ENCODE data around the gene MAPKAPK3.

MAPKAPK3 gene

GRCh38 chr3:50604110-50604621 is 12.8 kb upstream of the MAPKAPK3 start:
- TF ChIP-seq ZBTB7A (IDR thresholded peaks at IDR 0.05; ENCODE audit: low read depth): no peak
- no peak for TF ChIP-seq EP300 (IDR thresholded peaks at IDR 0.05; ENCODE audit: borderline replicate concordance)
- TF ChIP-seq CREB1 (IDR thresholded peaks at IDR 0.05; ENCODE audit: low read depth): no peak
- TF ChIP-seq YY1 (IDR thresholded peaks at IDR 0.05; ENCODE audit: low read depth): no peak
- no peak for TF ChIP-seq MAX (IDR thresholded peaks at IDR 0.05)
- TF ChIP-seq NFIC (IDR thresholded peaks at IDR 0.05): no peak
- no peak for TF ChIP-seq FOXM1 (IDR thresholded peaks at IDR 0.05; ENCODE audit: borderline replicate concordance, low read depth)

DNA sequence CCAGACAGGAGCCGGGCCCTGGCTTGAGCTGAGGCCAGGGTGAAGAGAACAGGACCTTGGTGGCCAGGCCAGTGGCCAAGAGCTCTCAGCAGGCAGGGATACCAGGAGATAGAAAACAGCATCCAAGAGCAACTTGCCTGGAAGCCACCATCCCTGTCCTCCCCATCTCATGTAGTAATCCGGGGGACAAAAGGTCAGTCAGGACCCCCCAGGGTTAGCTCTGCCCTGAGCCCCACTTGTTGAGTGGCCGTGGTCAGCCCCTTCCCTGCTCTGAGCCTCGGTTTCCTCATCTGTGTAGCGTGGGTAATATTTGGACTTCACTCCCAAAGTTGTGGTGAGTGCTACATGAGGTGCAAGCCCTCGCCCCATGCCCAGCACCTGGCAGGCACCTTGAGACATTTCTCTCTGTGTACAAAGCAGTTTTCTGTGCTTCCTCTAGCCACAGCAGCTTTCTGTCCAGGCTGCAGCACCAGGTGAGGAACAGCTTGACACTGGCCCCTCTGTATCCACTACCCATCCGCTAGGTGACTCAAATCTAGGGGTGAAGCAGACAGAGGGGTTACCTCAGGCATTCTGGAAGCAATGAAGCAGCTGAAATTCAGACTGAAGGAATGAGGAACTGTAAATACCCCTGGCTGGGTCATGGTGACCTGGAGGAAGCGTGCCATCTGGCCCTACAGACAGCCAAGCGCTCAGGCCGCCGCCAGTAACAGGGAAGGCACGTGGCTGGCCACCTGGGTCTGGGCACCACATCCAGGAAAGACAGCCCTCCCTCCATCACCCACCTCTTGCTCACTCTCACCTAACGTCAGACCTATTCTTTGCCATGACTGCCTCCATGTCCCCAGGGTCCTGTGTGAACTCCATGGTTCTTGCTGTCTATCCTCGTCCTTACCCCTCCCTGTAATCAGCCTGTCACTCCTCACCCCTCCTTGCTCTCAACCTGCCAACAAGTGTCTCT is 12.0 kb upstream of the MAPKAPK3 start:
- TF ChIP-seq TCF12 (IDR thresholded peaks at IDR 0.05; ENCODE audit: low read depth) (peak; percentile 64), TEAD4 (IDR thresholded peaks at IDR 0.05) (peak; percentile 13; the same call in 1 of the 2 replicates), NFIC (IDR thresholded peaks at IDR 0.05) (peak; percentile 27; the same call in 1 of the 2 replicates), CEBPB (IDR thresholded peaks at IDR 0.05) (no peak), TAF1 (IDR thresholded peaks at IDR 0.05; ENCODE audit: low read depth) (no peak), MAX (IDR thresholded peaks at IDR 0.05) (peak; percentile 88), RAD21 (IDR thresholded peaks at IDR 0.05; ENCODE audit: low read depth) (no peak), EGR1 (IDR thresholded peaks at IDR 0.05) (no peak), CREB1 (IDR thresholded peaks at IDR 0.05; ENCODE audit: low read depth) (no peak), YY1 (IDR thresholded peaks at IDR 0.05; ENCODE audit: low read depth) (no peak), EP300 (IDR thresholded peaks at IDR 0.05; ENCODE audit: borderline replicate concordance) (peak; percentile 72), ZBTB7A (IDR thresholded peaks at IDR 0.05; ENCODE audit: low read depth) (no peak), FOXM1 (IDR thresholded peaks at IDR 0.05; ENCODE audit: borderline replicate concordance, low read depth) (no peak)
- TF ChIP-seq, protein P1, sequence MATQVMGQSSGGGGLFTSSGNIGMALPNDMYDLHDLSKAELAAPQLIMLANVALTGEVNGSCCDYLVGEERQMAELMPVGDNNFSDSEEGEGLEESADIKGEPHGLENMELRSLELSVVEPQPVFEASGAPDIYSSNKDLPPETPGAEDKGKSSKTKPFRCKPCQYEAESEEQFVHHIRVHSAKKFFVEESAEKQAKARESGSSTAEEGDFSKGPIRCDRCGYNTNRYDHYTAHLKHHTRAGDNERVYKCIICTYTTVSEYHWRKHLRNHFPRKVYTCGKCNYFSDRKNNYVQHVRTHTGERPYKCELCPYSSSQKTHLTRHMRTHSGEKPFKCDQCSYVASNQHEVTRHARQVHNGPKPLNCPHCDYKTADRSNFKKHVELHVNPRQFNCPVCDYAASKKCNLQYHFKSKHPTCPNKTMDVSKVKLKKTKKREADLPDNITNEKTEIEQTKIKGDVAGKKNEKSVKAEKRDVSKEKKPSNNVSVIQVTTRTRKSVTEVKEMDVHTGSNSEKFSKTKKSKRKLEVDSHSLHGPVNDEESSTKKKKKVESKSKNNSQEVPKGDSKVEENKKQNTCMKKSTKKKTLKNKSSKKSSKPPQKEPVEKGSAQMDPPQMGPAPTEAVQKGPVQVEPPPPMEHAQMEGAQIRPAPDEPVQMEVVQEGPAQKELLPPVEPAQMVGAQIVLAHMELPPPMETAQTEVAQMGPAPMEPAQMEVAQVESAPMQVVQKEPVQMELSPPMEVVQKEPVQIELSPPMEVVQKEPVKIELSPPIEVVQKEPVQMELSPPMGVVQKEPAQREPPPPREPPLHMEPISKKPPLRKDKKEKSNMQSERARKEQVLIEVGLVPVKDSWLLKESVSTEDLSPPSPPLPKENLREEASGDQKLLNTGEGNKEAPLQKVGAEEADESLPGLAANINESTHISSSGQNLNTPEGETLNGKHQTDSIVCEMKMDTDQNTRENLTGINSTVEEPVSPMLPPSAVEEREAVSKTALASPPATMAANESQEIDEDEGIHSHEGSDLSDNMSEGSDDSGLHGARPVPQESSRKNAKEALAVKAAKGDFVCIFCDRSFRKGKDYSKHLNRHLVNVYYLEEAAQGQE (IDR thresholded peaks at IDR 0.05; ENCODE audit: low read depth): no peak
- TF ChIP-seq, protein P2, sequence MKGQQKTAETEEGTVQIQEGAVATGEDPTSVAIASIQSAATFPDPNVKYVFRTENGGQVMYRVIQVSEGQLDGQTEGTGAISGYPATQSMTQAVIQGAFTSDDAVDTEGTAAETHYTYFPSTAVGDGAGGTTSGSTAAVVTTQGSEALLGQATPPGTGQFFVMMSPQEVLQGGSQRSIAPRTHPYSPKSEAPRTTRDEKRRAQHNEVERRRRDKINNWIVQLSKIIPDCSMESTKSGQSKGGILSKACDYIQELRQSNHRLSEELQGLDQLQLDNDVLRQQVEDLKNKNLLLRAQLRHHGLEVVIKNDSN (IDR thresholded peaks at IDR 0.05): peak; percentile 55; the same call in 1 of the 2 replicates

DNA sequence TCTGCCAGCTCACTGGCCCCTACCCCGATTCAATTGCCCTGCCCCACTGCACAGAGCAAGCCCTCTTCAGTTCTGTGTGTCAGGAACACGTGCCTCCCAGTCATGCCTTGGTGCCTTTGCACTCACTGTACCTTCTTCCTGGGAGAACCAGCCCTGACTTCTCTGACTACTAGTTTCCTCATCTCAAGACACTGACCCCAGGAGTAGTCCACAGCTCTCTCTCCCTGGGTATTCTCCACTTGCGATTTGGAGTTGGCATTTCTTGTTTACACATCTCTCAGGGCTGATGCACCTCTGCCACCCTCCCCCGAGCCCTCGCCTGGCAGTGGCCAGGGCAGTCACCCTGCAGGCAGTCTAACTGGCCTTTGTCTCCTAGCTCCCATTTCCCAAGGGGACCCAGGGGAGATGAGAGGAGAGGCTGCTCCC is 11.0 kb upstream of the MAPKAPK3 start:
- TF ChIP-seq MAX (IDR thresholded peaks at IDR 0.05) (peak; percentile 69; the same call in 1 of the 2 replicates), YY1 (IDR thresholded peaks at IDR 0.05; ENCODE audit: low read depth) (no peak), RAD21 (IDR thresholded peaks at IDR 0.05; ENCODE audit: low read depth) (no peak)
- TF ChIP-seq, protein P2 (IDR thresholded peaks at IDR 0.05): 0 out of 2 replicates have a peak, but pooled peaks have one; percentile 48
- TF ChIP-seq, protein P1 (IDR thresholded peaks at IDR 0.05; ENCODE audit: low read depth): no peak

DNA sequence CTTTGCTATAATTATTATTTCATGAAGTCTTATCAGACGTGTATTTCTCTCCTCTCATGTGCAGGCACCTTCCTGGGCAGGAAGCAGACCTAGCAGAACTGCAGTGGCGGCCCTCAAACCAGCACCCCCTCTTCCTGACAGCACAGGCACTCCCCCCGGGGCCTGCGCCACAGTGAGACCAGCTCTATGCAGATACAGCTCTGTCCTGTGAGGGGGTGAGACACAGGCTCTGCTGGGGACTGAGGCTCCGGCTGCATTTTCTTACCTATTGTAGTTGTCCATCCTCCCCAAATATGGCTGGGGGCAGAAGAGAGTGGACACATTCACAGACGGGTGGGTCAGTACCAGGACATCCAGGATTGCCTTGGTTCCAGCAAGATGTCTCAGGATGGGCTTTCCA is 10.4 kb upstream of the MAPKAPK3 start:
- TF ChIP-seq ZBTB7A (IDR thresholded peaks at IDR 0.05; ENCODE audit: low read depth) (no peak), EGR1 (IDR thresholded peaks at IDR 0.05) (no peak), TAF1 (IDR thresholded peaks at IDR 0.05; ENCODE audit: low read depth) (no peak), CREB1 (IDR thresholded peaks at IDR 0.05; ENCODE audit: low read depth) (no peak), YY1 (IDR thresholded peaks at IDR 0.05; ENCODE audit: low read depth) (no peak), RAD21 (IDR thresholded peaks at IDR 0.05; ENCODE audit: low read depth) (no peak), TEAD4 (IDR thresholded peaks at IDR 0.05) (no peak), FOXM1 (IDR thresholded peaks at IDR 0.05; ENCODE audit: borderline replicate concordance, low read depth) (no peak), MAX (IDR thresholded peaks at IDR 0.05) (no peak), TCF12 (IDR thresholded peaks at IDR 0.05; ENCODE audit: low read depth) (no peak), NFIC (IDR thresholded peaks at IDR 0.05) (no peak), EP300 (IDR thresholded peaks at IDR 0.05; ENCODE audit: borderline replicate concordance) (no peak), CEBPB (IDR thresholded peaks at IDR 0.05) (no peak)
- TF ChIP-seq, protein P1 (IDR thresholded peaks at IDR 0.05; ENCODE audit: low read depth): no peak
- TF ChIP-seq, protein P2 (IDR thresholded peaks at IDR 0.05): no peak
